HL-60/S4 treated with phorbol 12-myristate 13-acetate at 8.2 ng/mL for 4 days and 3 days (cell line): ENCODE results near the gene NPAT.

Experiments used
- in situ Hi-C: fragments of 300-500 bp; cut with MboI; formaldehyde crosslinking; loops from 2 replicates; pipeline ENCODE4 v1.15.0; 2022; ENCODE audit warnings: low sequenced_read_pairs

Gene NPAT

DNA sequence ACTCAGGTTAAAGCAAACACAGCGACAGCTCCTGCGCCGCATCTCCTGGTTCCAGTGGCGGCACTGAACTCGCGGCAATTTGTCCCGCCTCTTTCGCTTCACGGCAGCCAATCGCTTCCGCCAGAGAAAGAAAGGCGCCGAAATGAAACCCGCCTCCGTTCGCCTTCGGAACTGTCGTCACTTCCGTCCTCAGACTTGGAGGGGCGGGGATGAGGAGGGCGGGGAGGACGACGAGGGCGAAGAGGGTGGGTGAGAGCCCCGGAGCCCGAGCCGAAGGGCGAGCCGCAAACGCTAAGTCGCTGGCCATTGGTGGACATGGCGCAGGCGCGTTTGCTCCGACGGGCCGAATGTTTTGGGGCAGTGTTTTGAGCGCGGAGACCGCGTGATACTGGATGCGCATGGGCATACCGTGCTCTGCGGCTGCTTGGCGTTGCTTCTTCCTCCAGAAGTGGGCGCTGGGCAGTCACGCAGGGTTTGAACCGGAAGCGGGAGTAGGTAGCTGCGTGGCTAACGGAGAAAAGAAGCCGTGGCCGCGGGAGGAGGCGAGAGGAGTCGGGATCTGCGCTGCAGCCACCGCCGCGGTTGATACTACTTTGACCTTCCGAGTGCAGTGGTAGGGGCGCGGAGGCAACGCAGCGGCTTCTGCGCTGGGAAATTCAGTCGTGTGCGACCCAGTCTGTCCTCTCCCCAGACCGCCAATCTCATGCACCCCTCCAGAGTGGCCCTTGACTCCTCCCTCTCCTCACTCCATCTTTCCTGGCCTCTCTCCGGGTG lies at the start of gene NPAT, which contains the start of gene ATM:
Gene NPAT, minus strand, starts transcription at position 65 of the 774 bp plus-strand sequence. CDS start 102 bp downstream, outside the sequence.
Gene ATM, plus strand, starts transcription at position 494 of the 774 bp plus-strand sequence. CDS start 4,558 bp downstream, outside the sequence.
- in situ Hi-C loops: no loop called here

DNA sequence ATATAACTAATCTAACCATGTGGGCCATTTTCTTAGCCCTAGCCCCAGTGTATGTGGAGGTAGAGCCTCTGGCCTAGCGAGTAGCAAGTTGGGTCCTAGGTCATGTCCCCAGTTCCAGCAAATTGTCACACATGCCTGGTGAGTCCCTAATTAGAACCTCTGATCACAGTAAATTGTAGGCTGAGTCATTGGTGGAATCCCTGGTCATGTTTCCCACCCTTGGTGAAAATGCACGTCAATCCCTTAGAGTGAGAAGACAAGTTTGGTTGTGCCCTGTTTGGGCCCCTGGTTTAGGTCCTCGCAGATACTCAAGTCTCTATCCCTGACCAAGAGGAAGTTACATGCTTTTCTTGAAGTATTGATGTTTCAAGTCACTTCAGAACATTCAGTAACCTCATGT lies 47.1 kb upstream of the NPAT start:
- in situ Hi-C loops: no loop called here

DNA sequence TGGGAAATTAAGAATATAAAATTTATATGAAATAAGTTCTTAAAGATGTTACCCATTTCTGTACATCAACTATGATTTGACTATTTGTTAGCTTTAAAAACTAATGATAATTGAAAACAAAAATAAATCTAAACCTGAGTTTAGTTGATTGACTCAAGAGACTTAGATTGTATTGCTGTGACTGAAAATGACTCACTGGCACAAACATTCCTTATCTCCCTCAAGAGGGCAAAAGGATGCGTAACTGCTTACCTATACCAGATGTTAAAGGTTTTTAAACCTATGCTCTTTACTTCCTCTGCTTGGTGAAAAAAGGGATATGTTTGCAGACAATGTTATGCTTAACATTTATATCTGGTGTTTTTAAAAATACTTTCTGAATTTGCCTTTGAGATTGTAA lies 30.7 kb upstream of the NPAT start:
- in situ Hi-C loops: no loop called here

GRCh38 chr11:108246885-108247284 lies 24.4 kb upstream of the NPAT start:
- in situ Hi-C loops: loop anchor here (25.0 kb wide), 1 partner anchor 110 kb away; no protein-coding TSS in a partner anchor

- in situ Hi-C loops: loop anchor here (25.0 kb wide), 1 partner anchor 109 kb away; no protein-coding TSS in a partner anchor
Measured at GRCh38 chr11:108246308-108246707, 23.9 kb upstream of the NPAT start.

DNA sequence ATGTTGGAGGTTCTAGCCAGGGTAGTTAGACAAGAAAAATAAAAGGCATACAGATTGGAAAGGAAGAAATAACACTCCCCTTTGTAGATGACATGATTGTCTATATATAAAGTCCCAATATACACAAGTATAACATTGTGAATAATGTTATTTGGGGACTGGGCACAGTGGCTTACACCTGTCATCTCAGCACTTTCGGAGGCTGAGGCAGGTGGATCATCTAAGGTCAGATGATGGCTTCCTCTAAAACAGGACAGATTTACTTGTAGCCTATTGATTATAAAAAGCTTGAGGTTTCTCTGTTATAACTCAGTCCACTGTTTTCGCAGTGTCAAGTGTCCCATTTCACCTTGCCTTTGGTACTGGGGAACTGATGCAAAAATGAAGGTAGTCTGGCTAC lies 20.0 kb upstream of the NPAT start:
- in situ Hi-C loops: loop anchor here (25.0 kb wide), 1 partner anchor 105 kb away; no protein-coding TSS in a partner anchor

GRCh38 chr11:108241330-108242037 lies 19.0 kb upstream of the NPAT start:
- in situ Hi-C loops: loop anchor here (25.0 kb wide), 1 partner anchor 104 kb away; no protein-coding TSS in a partner anchor

DNA sequence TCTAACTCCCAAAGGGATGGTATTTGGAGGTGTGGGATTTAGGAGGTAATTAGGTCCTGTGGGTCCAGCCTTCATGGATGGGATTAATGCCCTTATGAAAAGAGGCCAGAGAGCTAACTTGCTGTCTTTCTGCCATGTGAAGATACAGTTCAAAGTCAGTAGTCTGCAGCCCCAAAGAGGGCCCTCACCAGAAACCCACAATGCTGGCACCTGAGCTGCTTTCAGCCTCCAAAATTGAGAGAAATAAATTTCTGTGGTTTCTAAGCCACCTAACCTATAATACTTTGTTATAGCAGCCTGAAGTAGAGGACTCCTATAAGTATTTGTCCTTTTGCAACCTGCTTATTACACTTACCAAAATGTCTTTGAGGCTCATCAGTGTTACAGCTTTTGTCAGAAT lies 16.6 kb upstream of the NPAT start:
- in situ Hi-C loops: loop anchor here (25.0 kb wide), 1 partner anchor 102 kb away; no protein-coding TSS in a partner anchor

DNA sequence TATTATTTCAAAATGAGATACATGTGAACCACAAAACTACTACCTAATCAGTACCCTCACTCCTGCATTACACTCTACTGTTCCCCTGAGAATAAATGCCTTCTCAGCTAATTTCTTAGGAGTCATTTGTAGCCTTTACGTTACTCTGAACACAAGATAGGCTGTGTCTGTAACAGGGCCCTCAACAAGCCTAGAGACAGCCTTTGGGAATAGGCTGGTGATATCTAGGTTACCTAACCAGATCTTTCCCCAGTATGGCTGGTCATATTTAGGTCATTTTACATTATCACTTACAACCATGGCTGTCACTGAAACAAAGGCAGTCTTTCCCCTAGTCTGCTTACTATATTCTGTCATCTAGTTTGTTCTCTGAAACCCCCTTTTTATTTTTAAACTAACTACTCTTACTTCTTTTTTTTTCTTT lies 14.6 kb upstream of the NPAT start:
- in situ Hi-C loops: loop anchor here (25.0 kb wide), 1 partner anchor 100 kb away; no protein-coding TSS in a partner anchor

GRCh38 chr11:108235633-108236032 lies 13.2 kb upstream of the NPAT start:
- in situ Hi-C loops: loop anchor here (25.0 kb wide), 1 partner anchor 98 kb away; no protein-coding TSS in a partner anchor

- in situ Hi-C loops: loop anchor here (25.0 kb wide), 1 partner anchor 98 kb away; no protein-coding TSS in a partner anchor
Measured at GRCh38 chr11:108235192-108235591, 12.8 kb upstream of the NPAT start.

DNA sequence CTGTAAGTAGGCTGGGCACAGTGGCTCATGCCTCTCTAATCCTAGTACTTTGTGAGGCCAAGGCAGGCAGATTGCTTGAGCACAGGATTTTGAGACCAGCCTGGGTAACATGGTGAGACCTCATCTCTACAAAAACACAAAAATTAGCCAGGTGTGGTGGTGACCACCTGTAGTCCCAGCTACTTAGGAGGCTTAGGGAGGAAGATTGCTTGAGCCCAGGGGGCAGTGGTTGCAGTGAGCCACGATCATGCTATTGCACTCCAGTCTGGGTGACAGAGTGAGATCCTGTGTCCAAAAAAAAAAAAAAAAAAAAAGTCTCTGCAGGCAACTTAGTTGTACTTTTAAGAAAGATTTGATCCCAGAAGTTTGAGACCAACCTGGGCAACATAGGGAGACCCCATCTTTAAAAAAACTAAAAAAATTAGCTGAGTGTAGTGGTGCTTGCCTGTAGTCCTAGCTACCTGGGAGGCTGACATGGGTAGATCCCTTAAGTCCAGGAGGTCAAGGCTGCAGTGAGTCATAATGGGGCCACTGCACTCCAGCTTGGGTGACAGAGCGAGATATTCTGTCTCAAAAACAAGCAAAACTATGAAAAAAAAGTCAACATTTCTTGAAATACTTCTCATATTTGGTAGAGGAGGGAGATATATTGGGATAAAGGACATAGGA lies 11.0 kb upstream of the NPAT start:
- in situ Hi-C loops: loop anchor here (25.0 kb wide), 1 partner anchor 96 kb away; no protein-coding TSS in a partner anchor

- in situ Hi-C loops: loop anchor here (25.0 kb wide), 1 partner anchor 91 kb away; no protein-coding TSS in a partner anchor
Measured at GRCh38 chr11:108228251-108228650, 5.8 kb upstream of the NPAT start.

- in situ Hi-C loops: loop anchor here (25.0 kb wide), 1 partner anchor 89 kb away; no protein-coding TSS in a partner anchor
Measured at GRCh38 chr11:108226036-108226435, 3.6 kb upstream of the NPAT start.

DNA sequence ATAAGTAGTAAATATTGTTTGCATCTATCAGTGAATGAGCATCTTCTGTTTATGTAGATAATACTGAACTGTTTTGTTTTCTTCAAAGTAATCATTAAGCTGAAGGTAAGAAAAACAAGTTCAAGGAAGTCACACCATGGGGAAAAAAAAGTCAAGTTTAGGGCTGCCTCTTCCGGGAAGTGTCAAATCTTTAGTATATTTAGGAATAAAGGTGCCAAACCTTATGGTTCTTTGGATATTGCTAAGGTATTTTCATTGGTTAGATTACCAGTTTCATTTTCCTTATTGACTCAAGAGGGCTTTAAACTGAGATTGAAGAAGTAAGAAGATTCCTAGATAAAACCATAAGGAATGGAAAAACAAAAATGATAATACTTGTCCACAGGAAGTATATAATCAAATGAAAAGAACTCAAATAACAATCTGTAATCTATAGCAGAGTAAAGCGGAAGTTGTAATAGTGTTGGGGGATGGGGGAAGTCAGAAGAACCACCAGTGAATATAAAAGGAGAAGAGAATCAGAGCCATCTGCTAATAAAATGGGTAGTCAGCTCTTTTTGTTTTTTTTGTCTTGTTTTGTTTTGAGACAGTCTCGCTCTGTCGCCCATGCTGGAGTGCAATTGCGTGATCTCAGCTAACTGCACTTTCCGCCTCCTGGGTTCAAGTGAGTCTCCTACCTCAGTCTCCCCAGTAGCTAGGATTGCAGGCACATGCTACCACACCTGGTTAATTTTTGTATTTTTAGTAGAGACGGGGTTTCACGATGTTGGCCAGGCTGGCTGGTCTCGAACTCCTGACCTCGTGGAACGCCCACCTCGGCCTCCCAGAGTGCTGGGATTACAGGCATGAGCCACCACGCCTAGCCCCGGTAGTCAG lies 2.7 kb upstream of the NPAT start:
- in situ Hi-C loops: loop anchor here (25.0 kb wide), 1 partner anchor 88 kb away; no protein-coding TSS in a partner anchor

- in situ Hi-C loops: no loop called here
Measured at GRCh38 chr11:108224366-108224765, 1.9 kb upstream of the NPAT start.

DNA sequence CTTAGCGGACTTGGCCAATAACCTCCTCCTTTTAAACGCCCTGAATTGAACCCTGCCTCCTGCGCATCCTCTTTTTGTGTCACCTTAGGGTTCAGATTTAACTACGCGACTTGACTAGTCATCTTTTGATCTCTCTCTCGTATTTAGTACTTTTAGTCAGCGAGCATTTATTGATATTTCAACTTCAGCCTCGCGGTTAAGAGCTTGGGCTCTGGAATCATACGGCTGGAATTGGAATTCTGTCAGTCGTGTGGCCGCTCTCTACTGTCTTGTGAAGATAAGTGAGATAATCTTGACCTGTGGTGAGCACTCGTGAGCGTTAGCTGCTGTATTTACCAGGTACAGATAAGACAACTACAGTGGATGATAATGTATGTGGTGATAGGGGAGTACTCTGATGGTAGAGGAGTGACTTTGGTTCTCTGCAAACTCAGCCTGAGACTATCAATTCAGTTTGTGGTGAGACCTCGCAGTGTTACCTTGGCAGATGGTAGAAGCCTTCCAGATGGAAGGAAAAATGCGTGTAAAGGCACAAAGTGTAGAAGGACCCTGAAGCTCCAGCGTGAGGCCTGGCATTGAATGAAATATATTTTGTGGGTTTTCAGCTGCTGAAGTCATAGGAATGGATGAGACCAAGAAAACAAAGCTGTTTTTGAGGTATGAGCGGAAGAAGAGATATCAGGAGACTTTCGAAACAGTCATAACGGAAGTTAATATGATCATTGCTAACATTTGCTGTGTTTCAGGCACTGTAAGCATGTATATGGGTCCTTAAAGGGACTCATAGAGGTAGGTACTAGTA lies 1.1 kb upstream of the NPAT start:
- in situ Hi-C loops: no loop called here

DNA sequence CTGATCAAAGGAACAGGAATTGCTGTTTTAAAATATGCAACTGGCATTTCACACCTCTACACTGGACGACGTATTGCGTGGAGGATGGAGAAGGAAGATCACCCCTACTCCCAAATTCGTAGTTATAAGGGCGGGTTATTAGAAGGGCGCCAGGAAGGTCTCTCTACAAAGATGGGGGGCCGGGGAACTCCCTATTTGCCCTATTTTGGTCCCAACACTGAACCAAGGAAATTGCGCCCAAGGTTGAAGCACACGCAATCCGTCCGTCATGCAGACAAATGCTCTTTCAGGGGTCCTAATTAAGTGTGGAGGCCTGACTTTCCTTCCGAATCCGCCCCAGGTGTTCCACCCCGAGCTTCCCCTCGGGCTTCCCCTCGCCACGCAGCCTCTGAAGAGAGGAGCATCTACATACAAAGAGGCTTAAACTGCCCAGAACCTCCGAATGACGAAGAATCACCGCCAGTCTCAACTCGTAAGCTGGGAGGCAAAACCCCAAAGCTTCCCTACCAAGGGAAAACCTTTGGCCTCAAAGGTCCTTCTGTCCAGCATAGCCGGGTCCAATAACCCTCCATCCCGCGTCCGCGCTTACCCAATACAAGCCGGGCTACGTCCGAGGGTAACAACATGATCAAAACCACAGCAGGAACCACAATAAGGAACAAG lies 396 bp downstream of the NPAT start:
- in situ Hi-C loops: no loop called here
